Liver (tissue), 9 donors: ENCODE data around the gene KCTD8. TPM values are rescaled to one million over a fixed set of nuclear protein-coding genes. Genes with fewer than 3 reads are reported as not detected.

Source experiments
- DNase-seq: peaks from one replicate; pipeline ENCODE4 v3.0.0-alpha.2; 2017; ENCODE audit warnings: low spot score
- H3K27ac ChIP-seq, 2 donors: one replicate each; pipeline ENCODE4 v1.7.0; 2013; ENCODE audit warnings: inconsistent platforms in 2 of 2, low read length in 2 of 2, control low read depth in 1 of 2, low read depth in 1 of 2, mild to moderate bottlenecking in 1 of 2
- H3K27me3 ChIP-seq, 4 donors: one replicate each; pipeline versions ENCODE4 v1.6.1 to v1.7.0; 2013; ENCODE audit warnings: low read length in 3 of 4, inconsistent platforms in 1 of 4, mild to moderate bottlenecking in 1 of 4, moderate library complexity in 1 of 4; ENCODE audit not compliant: control insufficient read depth in 4 of 4, insufficient read depth in 4 of 4
- H3K36me3 ChIP-seq, 4 donors: one replicate each; pipeline versions ENCODE4 v1.6.1 to v1.7.0; 2013; ENCODE audit warnings: low read length in 3 of 4, mild to moderate bottlenecking in 3 of 4, low read depth in 1 of 4, moderate library complexity in 1 of 4; ENCODE audit not compliant: control insufficient read depth in 4 of 4, insufficient read depth in 3 of 4
- H3K4me1 ChIP-seq, 4 donors: one replicate each; pipeline versions ENCODE4 v1.6.1 to v1.7.0; 2013; ENCODE audit warnings: low read length in 3 of 4, mild to moderate bottlenecking in 3 of 4, moderate library complexity in 1 of 4; ENCODE audit not compliant: control insufficient read depth in 4 of 4, insufficient read depth in 4 of 4
- H3K4me3 ChIP-seq, 3 donors: one replicate each; pipeline versions ENCODE4 v1.6.1 to v1.7.0; 2013; ENCODE audit warnings: low read length in 3 of 3, control low read depth in 1 of 3, low read depth in 1 of 3, mild to moderate bottlenecking in 1 of 3
- H3K9ac ChIP-seq, 2 donors: one replicate each; pipeline ENCODE4 v1.7.0; 2013; ENCODE audit warnings: low read length in 2 of 2, mild to moderate bottlenecking in 2 of 2, moderate library complexity in 2 of 2, control low read depth in 1 of 2, low read depth in 1 of 2
- H3K9me3 ChIP-seq, 4 donors: one replicate each; pipeline versions ENCODE4 v1.6.1 to v1.7.0; 2013; ENCODE audit warnings: low read length in 3 of 4; ENCODE audit not compliant: control insufficient read depth in 4 of 4
- ATF3 ChIP-seq: IDR thresholded peaks from 2 replicates; pipeline ENCODE4 v1.6.1; 2016; ENCODE audit warnings: antibody characterized with exemption
- CTCF ChIP-seq: fragments of 150-350 bp; IDR thresholded peaks from 2 replicates; pipeline ENCODE4 v1.5.1; 2017; ENCODE audit warnings: improper control_type of control experiment, low read depth, low read length; ENCODE audit not compliant: missing input control
- EGR1 ChIP-seq, 2 donors: IDR thresholded peaks; 2 replicates each; pipeline ENCODE4 v1.6.1; 2016 to 2018; ENCODE audit warnings: antibody characterized with exemption in 2 of 2, low read depth in 2 of 2
- FOXA1 ChIP-seq: IDR thresholded peaks from 2 replicates; pipeline ENCODE4 v1.6.1; 2016; ENCODE audit warnings: antibody characterized with exemption
- FOXA2 ChIP-seq: IDR thresholded peaks from 2 replicates; pipeline ENCODE4 v1.6.1; 2016; ENCODE audit warnings: antibody characterized with exemption
- GABPA ChIP-seq, 2 donors: IDR thresholded peaks in 1 of 2; conservative IDR thresholded peaks in 1 of 2; 2 replicates each; pipeline ENCODE4 v1.6.1; 2016; ENCODE audit warnings: antibody characterized with exemption in 2 of 2, mild to moderate bottlenecking in 1 of 2, moderate library complexity in 1 of 2
- HNF4A ChIP-seq, 2 donors: conservative IDR thresholded peaks; 2 replicates each; pipeline ENCODE4 v1.6.1; 2016; ENCODE audit warnings: antibody characterized with exemption in 2 of 2, mild to moderate bottlenecking in 2 of 2
- HNF4G ChIP-seq: IDR thresholded peaks from 2 replicates; pipeline ENCODE4 v1.6.1; 2016; ENCODE audit warnings: antibody characterized with exemption
- JUND ChIP-seq, 2 donors: IDR thresholded peaks; 2 replicates each; pipeline ENCODE4 v1.6.1; 2016; ENCODE audit warnings: antibody characterized with exemption in 2 of 2
- MAX ChIP-seq: IDR thresholded peaks from 2 replicates; pipeline ENCODE4 v1.6.1; 2016; ENCODE audit warnings: antibody characterized with exemption
- NR2F2 ChIP-seq: IDR thresholded peaks from 2 replicates; pipeline ENCODE4 v1.6.1; 2016; ENCODE audit warnings: antibody characterized with exemption
- RAD21 ChIP-seq, 2 donors: IDR thresholded peaks; 2 replicates each; pipeline ENCODE4 v1.6.1; 2016; ENCODE audit warnings: antibody characterized with exemption in 2 of 2, mild to moderate bottlenecking in 2 of 2
- REST ChIP-seq: IDR thresholded peaks from 2 replicates; pipeline ENCODE4 v1.6.1; 2016; ENCODE audit warnings: antibody characterized with exemption, mild to moderate bottlenecking
- RXRA ChIP-seq, 2 donors: IDR thresholded peaks; 2 replicates each; pipeline ENCODE4 v1.6.1; 2017 to 2018; ENCODE audit warnings: antibody characterized with exemption in 2 of 2, mild to moderate bottlenecking in 1 of 2
- SP1 ChIP-seq: IDR thresholded peaks from 2 replicates; pipeline ENCODE4 v1.6.1; 2018; ENCODE audit warnings: antibody characterized with exemption, mild to moderate bottlenecking
- TAF1 ChIP-seq: conservative IDR thresholded peaks from 2 replicates; pipeline ENCODE4 v1.6.1; 2016; ENCODE audit warnings: antibody characterized with exemption, mild to moderate bottlenecking
- YY1 ChIP-seq: IDR thresholded peaks from 2 replicates; pipeline ENCODE4 v1.6.1; 2016; ENCODE audit warnings: antibody characterized with exemption, mild to moderate bottlenecking
- ZBTB33 ChIP-seq: IDR thresholded peaks from 2 replicates; pipeline ENCODE4 v1.6.1; 2016; ENCODE audit warnings: antibody characterized with exemption
- WGBS: extraction: QIAGEN DNeasy Blood & Tissue Kit; methylation state at CpG from one replicate; pipeline ENCODE4 v1.1.7; 2013; 5-methylcytosine and 5-hydroxymethylcytosine counted together
- polyA plus RNA-seq, 2 donors: library from polyadenylated mRNA; stranded (reverse) in 1 of 2; unstranded in 1 of 2; fragments of 200-250 nt in 1 of 2; fragments of >200 nt in 1 of 2; fragmentation: Nextera tagmentation in 1 of 2; extraction: Ambion mirVana in 1 of 2; gene quantifications; one replicate each; pipeline versions ENCODE4 v1.2.1 to v1.2.3, GENCODE V29; 2013 to 2015
- total RNA-seq, 2 donors: library from RNA; depleted of rRNA; stranded (reverse); fragments of >200 nt; gene quantifications; one replicate each; pipeline ENCODE4 v1.2.3, GENCODE V29; 2014
- donor health status: healthy.
- donor health status: healthy.
- donor health status: healthy.
- donor health status: healthy.
- donor health status: healthy.

KCTD8 gene
- total and polyA plus RNA-seq, 4 donors: not detected

- Histone ChIP-seq H3K4me3 (no peak overlapping the region), H3K4me1 (no peaks in the 10 kb centered on the region), H3K9ac (no peak overlapping the region), H3K27me3 (no peaks in the 10 kb centered on the region), H3K27ac (no peak overlapping the region), H3K36me3 (no peaks in the 10 kb centered on the region), H3K9me3 (no peaks in the 10 kb centered on the region)
- TF ChIP-seq REST (no peak), TAF1 (no peak), YY1 (no peak), FOXA1 (no peak), EGR1 (IDR thresholded peaks at IDR 0.05; ENCODE audit: low read depth in 2 of 2) (no peak), HNF4G (no peak), NR2F2 (no peak), ATF3 (no peak), GABPA (IDR thresholded peaks at IDR 0.05 in 1 of 2, conservative IDR thresholded peaks at IDR 0.05 in 1 of 2) (no peak), HNF4A (conservative IDR thresholded peaks at IDR 0.05) (no peak), SP1 (no peak), CTCF (no peak), MAX (no peak), JUND (IDR thresholded peaks at IDR 0.05) (no peak), RXRA (IDR thresholded peaks at IDR 0.05) (no peak), RAD21 (IDR thresholded peaks at IDR 0.05) (no peak), FOXA2 (no peak), ZBTB33 (no peak)
- no peak for DNase-seq
- WGBS: 86% methylated on average over 1 of the region's 1 CpG
Measured at GRCh38 chr4:44159991-44160390, 288.6 kb downstream of the KCTD8 start.
